H9 (cell line): ENCODE data around the gene TEX2. TPM values are rescaled to one million over a fixed set of nuclear protein-coding genes. Genes with fewer than 3 reads are reported as not detected.

ENCODE experiments used
- DNase-seq: peaks from one replicate; pipeline ENCODE4 v3.0.0-alpha.2; 2017
- H2AFZ ChIP-seq: one replicate; pipeline ENCODE4 v1.6.1; 2013; ENCODE audit warnings: mild to moderate bottlenecking, low read length, control low read depth, moderate library complexity
- H2AK5ac ChIP-seq: 2 replicates; pipeline ENCODE4 v1.6.1; 2013; ENCODE audit warnings: low read length, control low read depth, mixed read lengths; ENCODE audit not compliant: insufficient read length
- H2BK120ac ChIP-seq: one replicate; pipeline ENCODE4 v1.6.1; 2013; ENCODE audit warnings: low read depth, mild to moderate bottlenecking, low read length, control low read depth, inconsistent platforms; ENCODE audit not compliant: poor library complexity, severe bottlenecking
- H2BK12ac ChIP-seq: 2 replicates; pipeline ENCODE4 v1.6.1; 2013; ENCODE audit warnings: low read length, control low read depth, mixed read lengths, low read depth; ENCODE audit not compliant: insufficient read length
- H2BK15ac ChIP-seq: 2 replicates; pipeline ENCODE4 v1.6.1; 2013; ENCODE audit warnings: low read depth, low read length, control low read depth
- H2BK20ac ChIP-seq: one replicate; pipeline ENCODE4 v1.6.1; 2013; ENCODE audit warnings: low read depth, mild to moderate bottlenecking, low read length, control low read depth, inconsistent platforms; ENCODE audit not compliant: poor library complexity, severe bottlenecking
- H2BK5ac ChIP-seq: 2 replicates; pipeline ENCODE4 v1.6.1; 2013; ENCODE audit warnings: low read length, control low read depth, mixed read lengths; ENCODE audit not compliant: insufficient read length
- H3K14ac ChIP-seq: 2 replicates; pipeline ENCODE4 v1.6.1; 2013; ENCODE audit warnings: low read length, control low read depth; ENCODE audit not compliant: insufficient read depth
- H3K18ac ChIP-seq: 2 replicates; pipeline ENCODE4 v1.6.1; 2013; ENCODE audit warnings: low read depth, mild to moderate bottlenecking, mixed read lengths, low read length, control low read depth; ENCODE audit not compliant: insufficient read length
- H3K23ac ChIP-seq: 2 replicates; pipeline ENCODE4 v1.6.1; 2013; ENCODE audit warnings: low read length, control low read depth, mixed read lengths, low read depth; ENCODE audit not compliant: insufficient read length
- H3K23me2 ChIP-seq: 2 replicates; pipeline ENCODE4 v1.6.1; 2013; ENCODE audit warnings: low read depth, mild to moderate bottlenecking, mixed read lengths, low read length, control low read depth; ENCODE audit not compliant: insufficient read length, poor library complexity, severe bottlenecking
- H3K27ac ChIP-seq: 2 replicates; pipeline ENCODE4 v1.5.1; 2013; ENCODE audit warnings: low read length, control low read depth, mixed read lengths, low read depth; ENCODE audit not compliant: insufficient read length
- H3K27me3 ChIP-seq: 2 replicates; pipeline ENCODE4 v1.6.1; 2013; ENCODE audit warnings: low read length, control low read depth, inconsistent platforms; ENCODE audit not compliant: insufficient read depth
- H3K4ac ChIP-seq: 2 replicates; pipeline ENCODE4 v1.6.1; 2013; ENCODE audit warnings: low read depth, mild to moderate bottlenecking, control low read depth, inconsistent platforms, low read length, moderate library complexity
- H3K4me1 ChIP-seq: 2 replicates; pipeline ENCODE4 v1.6.1; 2013; ENCODE audit warnings: low read length, control low read depth, inconsistent platforms; ENCODE audit not compliant: insufficient read depth
- H3K4me2 ChIP-seq: 2 replicates; pipeline ENCODE4 v1.6.1; 2013; ENCODE audit warnings: low read length, control low read depth, mixed read lengths; ENCODE audit not compliant: insufficient read length, insufficient read depth
- H3K56ac ChIP-seq: 2 replicates; pipeline ENCODE4 v1.6.1; 2013; ENCODE audit warnings: low read depth, mild to moderate bottlenecking, mixed read lengths, low read length, control low read depth; ENCODE audit not compliant: insufficient read length
- H3K79me1 ChIP-seq: 2 replicates; pipeline ENCODE4 v1.6.1; 2013; ENCODE audit warnings: low read depth, mild to moderate bottlenecking, moderate library complexity, low read length, control low read depth, inconsistent platforms; ENCODE audit not compliant: insufficient read depth, poor library complexity, severe bottlenecking
- H3K79me2 ChIP-seq: 2 replicates; pipeline ENCODE4 v1.6.1; 2013; ENCODE audit warnings: low read length, control low read depth, inconsistent platforms; ENCODE audit not compliant: insufficient read depth
- H3K9ac ChIP-seq: 2 replicates; pipeline ENCODE4 v1.6.1; 2013; ENCODE audit warnings: low read length, control low read depth, mixed read lengths; ENCODE audit not compliant: insufficient read length; ENCODE audit errors: extremely low read depth
- H3K9me3 ChIP-seq: one replicate; pipeline ENCODE4 v1.6.1; 2013; ENCODE audit warnings: low read depth, low read length, inconsistent platforms; ENCODE audit not compliant: control insufficient read depth
- H3T11ph ChIP-seq: one replicate; pipeline ENCODE4 v1.6.1; 2013; ENCODE audit warnings: mild to moderate bottlenecking, low read length, control low read depth, inconsistent platforms
- H4K20me1 ChIP-seq: one replicate; pipeline ENCODE4 v1.6.1; 2013; ENCODE audit not compliant: control insufficient read depth, insufficient read length, insufficient read depth
- H4K5ac ChIP-seq: 2 replicates; pipeline ENCODE4 v1.6.1; 2013; ENCODE audit warnings: low read depth, mild to moderate bottlenecking, mixed read lengths, low read length, control low read depth; ENCODE audit not compliant: insufficient read length
- H4K8ac ChIP-seq: replicated peaks from 2 replicates; pipeline ENCODE4 v1.6.1; 2013; ENCODE audit warnings: low read length, control low read depth, mixed read lengths, low read depth; ENCODE audit not compliant: insufficient read length
- H4K91ac ChIP-seq: 2 replicates; pipeline ENCODE4 v1.6.1; 2013; ENCODE audit warnings: low read depth, mild to moderate bottlenecking, moderate library complexity, mixed read lengths, low read length, control low read depth; ENCODE audit not compliant: insufficient read length
- H3K27ac Mint-ChIP-seq, 3 experiments: 2 replicates in 2 of 3; 3 replicates in 1 of 3; pipeline ENCODE4 v1.8.0; 2020 to 2021; ENCODE audit warnings: mixed read lengths in 3 of 3, mild to moderate bottlenecking in 1 of 3, moderate library complexity in 1 of 3
- H3K27me3 Mint-ChIP-seq: 2 replicates; pipeline ENCODE4 v1.8.0; 2021; ENCODE audit warnings: low read depth, mild to moderate bottlenecking, moderate library complexity, mixed read lengths
- H3K36me3 Mint-ChIP-seq, 3 experiments: 2 replicates in 2 of 3; 3 replicates in 1 of 3; pipeline ENCODE4 v1.8.0; 2020 to 2021; ENCODE audit warnings: low read depth in 3 of 3, mixed read lengths in 3 of 3; ENCODE audit not compliant: insufficient read depth in 1 of 3
- H3K4me1 Mint-ChIP-seq, 2 experiments: 2 replicates each; pipeline ENCODE4 v1.8.0; 2020; ENCODE audit warnings: mixed read lengths in 2 of 2
- H3K4me3 Mint-ChIP-seq, 2 experiments: 2 replicates in 1 of 2; 3 replicates in 1 of 2; pipeline ENCODE4 v1.8.0; 2020 to 2021; ENCODE audit warnings: mild to moderate bottlenecking in 2 of 2, mixed read lengths in 2 of 2, moderate library complexity in 1 of 2
- H3K9me3 Mint-ChIP-seq, 2 experiments: 2 replicates in 1 of 2; 3 replicates in 1 of 2; pipeline ENCODE4 v1.8.0; 2020; ENCODE audit warnings: mild to moderate bottlenecking in 2 of 2, mixed read lengths in 2 of 2, moderate library complexity in 1 of 2
- CTCF ChIP-seq: fragments of 200-600 bp; sonication (generic); conservative IDR thresholded peaks from 3 replicates; pipeline ENCODE4 v1.8.0; 2021; ENCODE audit warnings: antibody characterized with exemption, mild to moderate bottlenecking
- WGBS: extraction: QIAGEN DNeasy Blood & Tissue Kit; methylation state at CpG from one replicate; pipeline ENCODE4 v1.1.7; 2013; ENCODE audit warnings: missing lambda C conversion rate, low lambda C conversion rate, mixed read lengths; ENCODE audit not compliant: insufficient read length; ENCODE audit errors: extremely low coverage; 5-methylcytosine and 5-hydroxymethylcytosine counted together
- total RNA-seq: library from RNA; stranded (reverse); gene quantifications from 2 replicates; pipeline ENCODE4 v1.2.1, GENCODE V29; 2021

The TEX2 gene
- total RNA-seq, 1 experiment from 2014 or later, result 12.2 TPM

GRCh38 chr17:64213995-64214811 is 48.9 kb downstream of the TEX2 start:
- no peak overlapping the region for H3K14ac ChIP-seq
- Mint-ChIP-seq H3K4me1 (peaks cover 37% of the 10 kb centered on the region in 2 experiments), H3K27me3 (no peaks in the 10 kb centered on the region), H3K36me3 (peaks cover 2 to 17% (median 13%) of the 10 kb centered on the region in 3 experiments), H3K9me3 (no peaks in the 10 kb centered on the region), H3K4me3 (no peak overlapping the region), H3K27ac (peak overlapping the region in 1 of 3 experiments; percentile 56; a peak in 2 of 7 replicates)
- H2AFZ ChIP-seq, result no peak overlapping the region
- H3K4me1 ChIP-seq, result peaks cover 4% of the 10 kb centered on the region; the same call in 1 of the 2 replicates
- H2BK20ac ChIP-seq, result no peak overlapping the region
- H3K4me2 ChIP-seq, result no peak overlapping the region
- H2BK120ac ChIP-seq, result no peak overlapping the region
- H3K4ac ChIP-seq, result no peak overlapping the region
- 0 out of 2 replicates have a peak, but pooled peaks cover 3% of the 10 kb centered on the region for H3K79me2 ChIP-seq
- no peak overlapping the region for H4K5ac ChIP-seq
- no peaks in the 10 kb centered on the region for H3K23me2 ChIP-seq
- H2BK15ac ChIP-seq, result no peak overlapping the region
- WGBS, result no CpG with 5 or more reads among the region's 14 CpGs
- H4K8ac ChIP-seq, result no peak overlapping the region
- H3K27ac ChIP-seq, result no peak overlapping the region
- no peaks in the 10 kb centered on the region for H3K9me3 ChIP-seq
- H3K23ac ChIP-seq, result no peak overlapping the region
- no peak for TF ChIP-seq CTCF
- H3K9ac ChIP-seq, result no peak overlapping the region
- H2BK5ac ChIP-seq, result no peak overlapping the region
- H3K18ac ChIP-seq, result no peak overlapping the region
- no peak overlapping the region for H4K91ac ChIP-seq
- H4K20me1 ChIP-seq, result no peaks in the 10 kb centered on the region
- no peak overlapping the region for H3T11ph ChIP-seq
- H3K56ac ChIP-seq, result no peak overlapping the region
- H2AK5ac ChIP-seq, result no peak overlapping the region
- no peak overlapping the region for H2BK12ac ChIP-seq
- H3K27me3 ChIP-seq, result no peaks in the 10 kb centered on the region
- peaks cover 6% of the 10 kb centered on the region for H3K79me1 ChIP-seq
- no peak for DNase-seq
